Lower lobe of right lung (tissue), 2 donors: ENCODE results near the gene FRMD1. TPM values are rescaled to one million over a fixed set of nuclear protein-coding genes. Genes with fewer than 3 reads are reported as not detected.

ENCODE experiments used
- ATAC-seq, 2 donors: fragments of 200-7000 bp; cut with Tn5 transposase; one replicate each; pipeline ENCODE4 v1.9.1; 2020 to 2022; ENCODE audit warnings: mild to moderate bottlenecking in 2 of 2, moderate library complexity in 2 of 2
- DNase-seq: peaks from one replicate; pipeline ENCODE4 v3.0.0-alpha.2; 2020
- H3K27ac ChIP-seq: fragments of 200-600 bp; one replicate; pipeline ENCODE4 v1.8.0; 2022
- H3K27me3 ChIP-seq: fragments of 200-600 bp; one replicate; pipeline ENCODE4 v1.8.0; 2022; ENCODE audit warnings: low read depth
- H3K36me3 ChIP-seq: fragments of 200-600 bp; one replicate; pipeline ENCODE4 v1.8.0; 2022; ENCODE audit warnings: mild to moderate bottlenecking
- H3K4me1 ChIP-seq: fragments of 200-600 bp; one replicate; pipeline ENCODE4 v1.8.0; 2022
- H3K4me3 ChIP-seq: fragments of 200-600 bp; one replicate; pipeline ENCODE4 v1.8.0; 2022; ENCODE audit warnings: mild to moderate bottlenecking
- H3K9me3 ChIP-seq: fragments of 200-600 bp; one replicate; pipeline ENCODE4 v1.8.0; 2022
- CTCF ChIP-seq: fragments of 200-600 bp; IDR thresholded peaks from one replicate; pipeline ENCODE4 v1.8.0; 2022; ENCODE audit warnings: antibody characterized with exemption, mild to moderate bottlenecking
- intact Hi-C: fragments of 100-400 bp; cut with DNase I; formaldehyde crosslinking; loops from one replicate; pipeline ENCODE4 v1.11.0; 2022
- total RNA-seq: library from RNA; stranded (reverse); fragmentation: NEBNext Ultra II Directional; extraction: Animal tissue kit (Norgen Biotek cat#: 25700); gene quantifications from one replicate; pipeline ENCODE4 v1.2.1, GENCODE V29; 2021
- donor health status: DM: no; HTN: yes; CAD: no; lungs with severe emphysema.

FRMD1 gene
- total RNA-seq, 1 donor from 2014 or later = not detected

- ATAC-seq = no peak
- DNase-seq = peak; percentile 35
- intact Hi-C loops = no loop called here
- Histone ChIP-seq H3K4me1 (no peaks in the 10 kb centered on the region), H3K9me3 (no peaks in the 10 kb centered on the region), H3K4me3 (no peak overlapping the region), H3K27ac (no peak overlapping the region), H3K36me3 (no peaks in the 10 kb centered on the region), H3K27me3 (peaks cover 49% of the 10 kb centered on the region)
- TF ChIP-seq CTCF = no peak
Measured at GRCh38 chr6:168100011-168100802, 21.2 kb upstream of the FRMD1 start.

DNA sequence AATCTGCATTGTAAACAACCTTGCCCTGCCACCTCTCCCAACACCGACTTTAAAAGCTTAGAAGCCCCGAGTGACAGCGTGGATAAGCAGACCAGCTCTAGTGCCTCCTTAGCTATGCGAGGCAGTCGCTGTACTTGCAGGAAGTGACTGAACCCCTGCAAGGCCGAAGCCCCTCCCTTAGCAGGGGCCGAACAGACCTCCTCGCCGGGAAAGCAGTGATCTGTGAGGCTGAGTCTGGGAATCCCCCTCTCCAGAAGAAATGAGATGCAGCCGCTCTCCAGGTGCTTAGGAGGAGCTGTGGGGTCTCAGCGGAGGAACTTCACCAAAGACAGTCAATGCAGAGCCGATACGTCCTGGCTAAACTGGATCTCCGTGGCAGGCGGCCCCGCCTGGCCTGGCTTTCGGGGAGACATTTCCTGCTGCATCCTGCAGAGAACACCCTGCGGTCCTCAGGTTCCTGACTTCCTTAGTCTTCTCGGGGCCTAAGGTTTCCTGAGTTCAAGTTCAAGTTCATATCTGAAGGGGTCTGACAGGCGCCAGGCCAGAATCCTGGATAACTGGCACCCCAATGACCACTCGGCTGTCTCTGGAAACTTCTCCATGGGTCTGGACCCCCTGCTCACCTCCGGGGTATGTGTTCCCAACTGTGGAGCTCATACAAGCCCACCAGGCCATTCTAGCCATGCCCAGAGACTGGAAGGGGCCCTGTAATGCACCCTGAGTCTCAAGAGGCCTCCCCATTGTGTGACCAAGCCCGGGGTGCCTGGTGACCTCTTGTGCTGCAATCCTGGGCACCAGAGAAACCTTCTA is 20.4 kb upstream of the FRMD1 start:
- Histone ChIP-seq H3K27ac (no peak overlapping the region), H3K9me3 (no peaks in the 10 kb centered on the region), H3K27me3 (peaks cover 49% of the 10 kb centered on the region), H3K4me3 (no peak overlapping the region), H3K4me1 (no peaks in the 10 kb centered on the region), H3K36me3 (no peaks in the 10 kb centered on the region)
- TF ChIP-seq CTCF = no peak
- ATAC-seq (no peak), DNase-seq (peak; percentile 20)
- intact Hi-C loops = no loop called here

DNA sequence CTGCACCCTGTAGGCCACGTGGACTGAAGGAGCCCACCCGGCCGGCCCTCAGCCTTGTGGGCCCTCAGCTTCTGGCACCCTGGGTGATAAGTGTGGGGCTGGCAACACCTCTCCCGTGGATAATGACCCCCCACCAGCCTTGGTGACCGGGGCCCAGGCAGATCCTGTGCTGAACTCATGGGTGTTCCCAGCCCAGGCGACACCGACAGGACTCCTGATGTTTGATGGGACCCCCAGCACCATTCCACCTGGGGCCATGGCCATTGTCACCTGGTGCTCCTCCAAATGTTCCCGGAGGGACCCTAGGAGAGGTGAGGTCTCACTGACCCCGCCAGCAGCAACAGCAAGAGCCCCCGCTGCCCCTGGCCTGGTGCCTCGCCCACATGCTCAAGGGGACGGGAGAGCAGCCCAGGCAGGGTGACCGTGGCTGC is 19.4 kb upstream of the FRMD1 start:
- H3K27ac ChIP-seq = no peak overlapping the region
- no peaks in the 10 kb centered on the region for H3K9me3 ChIP-seq
- intact Hi-C loops = no loop called here
- no peak for ATAC-seq
- peaks cover 49% of the 10 kb centered on the region for H3K27me3 ChIP-seq
- H3K4me3 ChIP-seq = no peak overlapping the region
- DNase-seq = peak; percentile 28
- no peaks in the 10 kb centered on the region for H3K36me3 ChIP-seq
- no peaks in the 10 kb centered on the region for H3K4me1 ChIP-seq
- no peak for TF ChIP-seq CTCF

GRCh38 chr6:168097621-168098430 is 18.8 kb upstream of the FRMD1 start:
- peak; percentile 14 for DNase-seq
- intact Hi-C loops = no loop called here
- ATAC-seq = no peak
- Histone ChIP-seq H3K4me1 (no peaks in the 10 kb centered on the region), H3K9me3 (no peaks in the 10 kb centered on the region), H3K27ac (no peak overlapping the region), H3K4me3 (no peak overlapping the region), H3K27me3 (peaks cover 43% of the 10 kb centered on the region), H3K36me3 (no peaks in the 10 kb centered on the region)
- no peak for TF ChIP-seq CTCF

GRCh38 chr6:168097221-168097620 is 18.2 kb upstream of the FRMD1 start:
- intact Hi-C loops = no loop called here
- peak; percentile 35 for DNase-seq
- no peak overlapping the region for H3K27ac ChIP-seq
- no peaks in the 10 kb centered on the region for H3K4me1 ChIP-seq
- TF ChIP-seq CTCF = no peak
- H3K9me3 ChIP-seq = no peaks in the 10 kb centered on the region
- no peak for ATAC-seq
- H3K4me3 ChIP-seq = no peak overlapping the region
- no peaks in the 10 kb centered on the region for H3K36me3 ChIP-seq
- peaks cover 38% of the 10 kb centered on the region for H3K27me3 ChIP-seq
